GM12872 (cell line): ENCODE measurements around the gene COL18A1.

Source experiments
- TF ChIP-seq, protein P1 (sequence below): IDR thresholded peaks from 3 replicates; pipeline ENCODE4 v1.5.1; 2011; ENCODE audit warnings: low read depth, mild to moderate bottlenecking, low read length, moderate library complexity; ENCODE audit not compliant: insufficient read depth

The COL18A1 gene

DNA sequence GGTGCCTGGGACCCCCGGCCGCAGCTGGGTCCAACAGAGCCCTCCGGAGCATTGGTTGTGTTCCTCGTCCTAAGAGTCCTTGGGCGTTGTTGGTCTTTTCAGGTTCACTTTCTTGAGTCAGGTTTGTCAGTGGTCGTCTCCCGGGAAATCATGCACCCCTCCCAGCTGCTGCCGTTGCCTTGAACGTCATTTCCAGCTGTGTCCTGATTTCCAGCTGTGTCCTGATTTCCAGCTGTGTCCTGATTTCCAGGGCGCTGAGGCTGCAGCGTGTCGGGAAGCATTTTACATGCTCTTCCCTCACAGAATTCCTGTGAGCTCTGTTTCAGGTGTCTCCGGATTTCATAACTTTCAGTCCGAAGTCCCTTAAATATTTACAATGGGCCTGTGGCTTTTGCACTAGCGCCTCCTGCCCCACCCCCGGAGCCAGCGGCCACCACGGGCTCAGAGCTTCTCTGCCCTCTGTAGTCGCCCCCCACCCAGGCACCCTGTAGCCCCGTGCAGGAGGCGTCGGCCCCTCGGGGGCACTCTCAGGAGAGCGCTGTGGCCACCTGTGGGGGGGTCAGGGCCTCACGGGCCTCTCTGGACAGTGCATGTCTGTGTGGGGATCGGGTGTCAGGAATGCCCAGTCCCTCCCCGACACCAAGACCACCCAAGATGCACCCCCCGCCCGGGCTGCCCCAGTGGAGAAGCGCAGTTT is 66.7 kb downstream of the COL18A1 start:
- TF ChIP-seq, protein P1, sequence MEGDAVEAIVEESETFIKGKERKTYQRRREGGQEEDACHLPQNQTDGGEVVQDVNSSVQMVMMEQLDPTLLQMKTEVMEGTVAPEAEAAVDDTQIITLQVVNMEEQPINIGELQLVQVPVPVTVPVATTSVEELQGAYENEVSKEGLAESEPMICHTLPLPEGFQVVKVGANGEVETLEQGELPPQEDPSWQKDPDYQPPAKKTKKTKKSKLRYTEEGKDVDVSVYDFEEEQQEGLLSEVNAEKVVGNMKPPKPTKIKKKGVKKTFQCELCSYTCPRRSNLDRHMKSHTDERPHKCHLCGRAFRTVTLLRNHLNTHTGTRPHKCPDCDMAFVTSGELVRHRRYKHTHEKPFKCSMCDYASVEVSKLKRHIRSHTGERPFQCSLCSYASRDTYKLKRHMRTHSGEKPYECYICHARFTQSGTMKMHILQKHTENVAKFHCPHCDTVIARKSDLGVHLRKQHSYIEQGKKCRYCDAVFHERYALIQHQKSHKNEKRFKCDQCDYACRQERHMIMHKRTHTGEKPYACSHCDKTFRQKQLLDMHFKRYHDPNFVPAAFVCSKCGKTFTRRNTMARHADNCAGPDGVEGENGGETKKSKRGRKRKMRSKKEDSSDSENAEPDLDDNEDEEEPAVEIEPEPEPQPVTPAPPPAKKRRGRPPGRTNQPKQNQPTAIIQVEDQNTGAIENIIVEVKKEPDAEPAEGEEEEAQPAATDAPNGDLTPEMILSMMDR = no peak

DNA sequence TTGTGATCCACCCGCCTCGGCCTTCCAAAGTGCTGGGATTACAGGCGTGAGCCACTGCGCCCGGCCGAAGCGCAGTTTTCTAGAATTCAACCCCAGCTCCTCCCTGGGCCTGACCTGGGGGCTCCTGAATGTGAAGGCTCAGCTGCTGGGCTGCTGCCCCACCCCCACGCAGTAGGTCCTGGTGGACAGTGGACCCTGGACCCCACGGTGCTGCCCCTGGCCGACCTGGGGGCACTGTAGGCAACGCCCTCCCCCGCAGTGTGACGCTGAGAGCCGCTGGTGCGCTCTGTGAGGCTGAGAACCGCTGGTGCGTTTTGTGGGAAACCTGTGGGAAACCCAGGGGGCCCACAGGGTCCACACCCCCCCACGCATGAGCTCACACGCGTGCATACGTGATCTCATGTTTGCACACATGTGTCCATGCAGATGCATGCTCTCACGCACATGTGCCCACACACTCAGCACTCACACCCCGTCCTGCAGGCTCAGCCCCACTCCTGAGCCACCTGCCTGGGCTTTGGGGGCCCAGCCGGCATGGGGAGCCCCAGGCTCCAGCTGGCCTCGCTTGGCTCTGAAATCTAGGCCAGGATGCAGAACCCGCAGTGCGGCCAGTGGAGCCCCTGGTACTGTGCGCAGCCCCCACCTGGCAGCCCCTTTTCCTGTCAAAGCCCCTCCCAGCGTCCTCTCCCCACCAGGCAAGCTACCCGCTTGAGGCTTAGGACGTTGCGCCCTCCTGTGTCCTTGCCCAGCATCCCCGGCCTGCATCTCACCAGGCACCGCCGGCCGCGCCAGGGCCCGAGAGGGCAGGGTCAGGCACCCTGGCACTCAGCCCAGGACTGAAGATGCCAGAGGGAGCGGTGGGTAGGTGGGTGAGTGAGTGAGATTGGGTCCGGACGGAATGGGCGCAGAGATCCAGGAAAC is 67.7 kb downstream of the COL18A1 start:
- TF ChIP-seq, protein P1 = no peak

DNA sequence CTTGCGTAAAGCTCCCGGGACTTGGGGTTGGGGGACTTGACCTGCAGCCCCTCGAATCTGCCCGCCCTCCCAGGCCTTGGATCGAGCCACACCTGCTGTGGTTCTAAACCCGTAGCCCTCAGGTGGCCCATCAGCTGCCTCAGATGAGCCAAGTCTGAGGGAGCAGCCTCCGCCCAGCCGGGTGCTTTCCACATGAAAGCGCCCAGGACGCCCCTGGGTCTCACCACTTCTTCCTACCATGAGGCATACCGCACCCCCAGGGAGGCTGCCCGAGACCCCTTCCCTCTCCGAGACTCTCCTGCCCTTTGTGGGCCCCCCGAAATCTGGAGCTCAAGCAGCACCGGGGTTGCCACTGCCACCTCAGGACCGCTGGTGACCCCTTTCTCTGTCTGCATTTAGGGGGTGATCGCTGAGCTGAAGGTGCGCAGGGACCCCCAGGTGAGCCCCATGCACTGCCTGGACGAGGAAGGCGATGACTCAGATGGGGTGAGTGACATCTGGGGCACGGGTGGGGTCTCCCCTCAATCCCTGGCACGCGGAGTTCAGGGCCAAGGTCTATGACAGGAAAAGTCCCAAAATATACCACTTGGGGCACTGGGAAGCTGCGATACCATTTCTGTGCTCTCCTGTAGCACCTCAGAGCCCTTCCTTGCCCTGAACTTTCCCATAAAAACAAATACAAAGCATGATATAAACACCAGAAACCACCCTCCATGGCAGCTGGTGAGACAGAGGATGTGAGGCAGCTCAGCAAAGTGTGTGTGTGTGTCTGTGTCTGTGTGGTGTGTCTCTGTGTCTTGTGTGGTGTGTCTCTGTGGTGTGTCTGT is 68.7 kb downstream of the COL18A1 start:
- TF ChIP-seq, protein P1 = no peak

DNA sequence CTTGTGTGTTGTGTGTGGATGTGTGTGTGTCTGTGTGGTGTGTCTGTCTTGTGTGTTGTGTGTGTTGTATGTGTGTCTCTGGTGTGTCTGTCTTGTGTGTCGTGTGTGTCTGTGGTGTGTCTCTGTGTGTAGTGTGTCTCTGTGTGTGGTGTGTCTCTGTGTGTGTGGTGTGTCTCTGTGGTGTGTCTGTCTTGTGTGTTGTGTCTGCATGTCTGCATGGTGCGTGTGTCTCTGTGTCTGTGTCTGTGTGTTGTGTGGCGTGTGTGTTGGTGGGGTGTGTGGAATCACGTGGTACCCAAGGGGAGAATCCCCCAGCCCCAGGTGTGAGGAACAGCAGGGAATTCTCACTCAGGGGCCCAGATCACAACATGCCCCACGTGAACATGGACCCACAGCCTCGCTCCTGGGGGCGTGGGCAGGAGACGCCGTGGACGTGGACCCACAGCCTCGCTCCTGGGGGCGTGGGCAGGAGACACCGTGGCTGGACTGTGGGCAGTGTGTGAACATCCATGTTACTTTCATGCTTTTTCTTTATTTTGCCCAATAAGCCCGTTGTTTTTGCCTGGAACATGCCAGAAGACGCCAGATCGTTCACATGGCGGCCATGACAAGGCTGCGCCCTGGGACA is 69.5 kb downstream of the COL18A1 start:
- TF ChIP-seq, protein P1 = no peak

DNA sequence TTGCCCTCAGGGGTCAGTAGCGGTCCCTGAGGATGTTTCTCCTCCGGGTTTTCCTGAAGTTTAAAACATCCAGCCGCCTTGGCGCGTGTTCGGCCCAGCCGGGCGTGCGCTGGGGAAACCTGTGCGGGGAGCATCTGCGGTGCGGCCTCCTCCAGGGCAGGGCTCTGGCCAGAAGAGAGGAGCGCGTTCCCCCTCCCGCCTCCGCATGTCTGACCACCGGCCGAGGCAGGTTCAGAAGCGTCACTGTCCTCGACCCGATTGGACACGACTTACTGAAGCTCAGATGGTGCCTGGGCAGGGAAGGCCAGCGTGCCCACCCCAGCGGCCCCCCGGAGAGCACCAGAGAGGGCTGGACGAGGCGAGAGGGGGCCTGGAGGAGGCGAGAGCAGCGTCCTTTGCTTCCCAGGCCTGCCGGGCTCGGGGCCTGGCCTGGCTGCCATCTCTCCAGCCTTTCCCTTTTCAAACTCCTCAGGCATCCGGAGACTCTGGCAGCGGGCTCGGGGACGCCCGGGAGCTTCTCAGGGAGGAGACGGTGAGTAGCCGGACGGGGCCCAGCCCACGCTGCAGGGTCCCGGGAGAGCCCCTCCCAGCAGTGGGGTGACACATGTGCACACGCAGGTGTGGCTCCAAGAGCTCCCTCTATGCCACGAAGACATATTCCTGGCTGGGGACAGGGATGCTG is 70.2 kb downstream of the COL18A1 start:
- TF ChIP-seq, protein P1 = no peak

DNA sequence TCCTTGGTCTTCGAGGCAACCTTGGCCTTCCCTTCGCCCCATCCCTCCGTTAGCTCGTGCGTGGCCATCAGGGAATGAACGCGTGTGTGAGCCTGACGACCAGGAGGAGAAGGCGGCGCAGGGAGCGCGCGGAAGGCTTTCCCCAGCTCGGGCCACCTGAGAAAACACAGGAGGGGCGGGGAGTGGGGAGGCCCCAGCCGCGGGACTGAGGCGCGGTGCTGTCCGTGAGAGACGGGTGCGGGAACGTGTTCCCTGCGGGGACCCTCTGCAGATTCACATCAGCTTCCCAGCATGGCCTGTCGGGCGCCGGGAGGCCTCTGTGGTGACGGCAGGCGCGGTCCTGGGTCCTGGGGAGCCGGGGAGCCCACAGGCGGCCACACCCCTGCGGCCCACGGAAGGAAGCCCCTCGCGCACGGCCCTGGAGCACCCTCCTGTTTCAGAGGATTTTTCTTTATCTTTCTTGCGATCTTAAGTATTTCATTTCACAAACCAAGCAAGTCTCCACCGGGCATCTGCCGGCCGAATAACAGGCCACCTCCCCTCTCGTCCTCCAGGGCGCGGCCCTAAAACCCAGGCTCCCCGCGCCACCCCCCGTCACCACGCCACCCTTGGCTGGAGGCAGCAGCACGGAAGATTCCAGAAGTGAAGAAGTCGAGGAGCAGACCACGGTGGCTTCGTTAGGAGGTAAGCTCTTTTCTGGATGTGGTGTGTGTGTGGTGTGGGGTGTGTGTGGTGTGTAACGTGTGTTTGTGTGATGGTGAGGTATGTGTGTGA is 71.0 kb downstream of the COL18A1 start:
- TF ChIP-seq, protein P1 = no peak
